ACC112 (cell line): Measurements from ENCODE around the gene TAS2R40.
A peak's percentile ranks its signal among the peaks of the same experiment; 100 is the strongest.
"Not testable (repeated sequence)": the region's sequence is repeated elsewhere in the genome, so short reads cannot be mapped to it uniquely, and the experiment has no call there.

Source experiments
- H2AFZ ChIP-seq: fragments of 200-600 bp; sonication (generic); one replicate; pipeline ENCODE4 v1.6.0; 2017; ENCODE audit warnings: antibody characterized with exemption, low read length; ENCODE audit not compliant: unreplicated experiment
- H3K27ac ChIP-seq: fragments of 200-600 bp; sonication (generic); 2 replicates; pipeline ENCODE4 v1.5.1; 2014; ENCODE audit warnings: low read depth, mild to moderate bottlenecking, antibody characterized with exemption, low read length, moderate library complexity
- H3K27me3 ChIP-seq: fragments of 200-600 bp; sonication (generic); 2 replicates; pipeline ENCODE4 v1.6.1; 2014; ENCODE audit warnings: mild to moderate bottlenecking, antibody characterized with exemption, low read length, moderate library complexity, mixed read lengths; ENCODE audit not compliant: insufficient read depth
- H3K36me3 ChIP-seq: fragments of 200-600 bp; sonication (generic); 2 replicates; pipeline ENCODE4 v1.6.1; 2016; ENCODE audit warnings: mild to moderate bottlenecking, antibody characterized with exemption, low read length, moderate library complexity, mixed read lengths; ENCODE audit not compliant: insufficient read depth
- H3K4me1 ChIP-seq: fragments of 200-600 bp; sonication (generic); one replicate; pipeline ENCODE4 v1.6.1; 2016; ENCODE audit warnings: low read length, mixed read lengths; ENCODE audit not compliant: insufficient read depth, unreplicated experiment, control insufficient read depth
- H3K4me3 ChIP-seq: fragments of 200-600 bp; sonication (generic); 2 replicates; pipeline ENCODE4 v1.5.1; 2014; ENCODE audit warnings: mild to moderate bottlenecking, low read depth, low read length
- H3K79me2 ChIP-seq: fragments of 200-600 bp; sonication (generic); one replicate; pipeline ENCODE4 v1.6.0; 2016; ENCODE audit warnings: low read length; ENCODE audit not compliant: control insufficient read depth, unreplicated experiment, insufficient read depth

The TAS2R40 gene

GRCh38 chr7:143264196-143264568 lies 42.3 kb downstream of the TAS2R40 start:
- H3K27ac ChIP-seq, H3K36me3 ChIP-seq, H3K27me3 ChIP-seq: not testable (repeated sequence)
- peaks cover 14% of the 10 kb centered on the region for H3K79me2 ChIP-seq
- H3K4me3 ChIP-seq: peak overlapping the region; percentile 96
- peaks cover 12% of the 10 kb centered on the region for H3K4me1 ChIP-seq
- H2AFZ ChIP-seq: peak overlapping the region; percentile 99

GRCh38 chr7:143265017-143265693 lies 43.3 kb downstream of the TAS2R40 start:
- Histone ChIP-seq H3K36me3 (peaks cover 7% of the 10 kb centered on the region; the same call in 1 of the 2 replicates), H3K27ac (no peak overlapping the region), H2AFZ (no peak overlapping the region), H3K4me3 (no peak overlapping the region), H3K79me2 (peaks cover 14% of the 10 kb centered on the region), H3K4me1 (peaks cover 12% of the 10 kb centered on the region), H3K27me3 (no peaks in the 10 kb centered on the region)

GRCh38 chr7:143269251-143269650 lies 47.4 kb downstream of the TAS2R40 start:
- Histone ChIP-seq H2AFZ (no peak overlapping the region), H3K4me3 (no peak overlapping the region), H3K36me3 (peaks cover 7% of the 10 kb centered on the region; the same call in 1 of the 2 replicates), H3K79me2 (peaks cover 4% of the 10 kb centered on the region), H3K4me1 (peaks cover 8% of the 10 kb centered on the region), H3K27me3 (no peaks in the 10 kb centered on the region), H3K27ac (no peak overlapping the region)

DNA sequence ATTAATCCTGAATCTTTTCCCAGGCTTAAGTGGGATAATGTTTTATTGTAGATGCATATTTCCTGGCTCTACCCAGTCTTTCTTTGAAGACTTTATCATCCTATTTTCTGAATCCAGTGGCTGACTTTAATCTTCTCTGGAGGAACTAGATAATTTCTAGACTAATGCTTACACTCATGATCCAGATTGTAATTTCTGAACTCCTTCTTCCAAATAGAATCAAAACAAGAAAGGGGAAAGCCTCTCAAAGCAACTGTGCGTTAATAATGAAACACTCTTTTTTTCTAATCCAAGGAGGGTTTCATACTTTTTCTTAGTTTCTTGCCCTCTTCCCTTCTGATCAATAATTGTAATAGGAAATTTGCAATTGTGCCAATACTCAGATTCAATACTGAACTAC lies 49.4 kb downstream of the TAS2R40 start:
- no peaks in the 10 kb centered on the region for H3K4me1 ChIP-seq

More for the DNA sequence above, 49.4 kb downstream of the TAS2R40 start:
- H3K27ac ChIP-seq: no peak overlapping the region
- no peaks in the 10 kb centered on the region for H3K27me3 ChIP-seq
- H3K79me2 ChIP-seq: no peaks in the 10 kb centered on the region
- H3K36me3 ChIP-seq: peaks cover 4% of the 10 kb centered on the region; the same call in 1 of the 2 replicates
- no peak overlapping the region for H2AFZ ChIP-seq
- H3K4me3 ChIP-seq: no peak overlapping the region
